H9 (cell line): ENCODE measurements around the gene IRF2. TPM values are rescaled to one million over a fixed set of nuclear protein-coding genes. Genes with fewer than 3 reads are reported as not detected.

Experiments used
- DNase-seq: peaks from one replicate; pipeline ENCODE4 v3.0.0-alpha.2; 2017
- H2AFZ ChIP-seq: one replicate; pipeline ENCODE4 v1.6.1; 2013; ENCODE audit warnings: mild to moderate bottlenecking, low read length, control low read depth, moderate library complexity
- H2AK5ac ChIP-seq: 2 replicates; pipeline ENCODE4 v1.6.1; 2013; ENCODE audit warnings: low read length, control low read depth, mixed read lengths; ENCODE audit not compliant: insufficient read length
- H2BK120ac ChIP-seq: one replicate; pipeline ENCODE4 v1.6.1; 2013; ENCODE audit warnings: low read depth, mild to moderate bottlenecking, low read length, control low read depth, inconsistent platforms; ENCODE audit not compliant: poor library complexity, severe bottlenecking
- H2BK12ac ChIP-seq: 2 replicates; pipeline ENCODE4 v1.6.1; 2013; ENCODE audit warnings: low read length, control low read depth, mixed read lengths, low read depth; ENCODE audit not compliant: insufficient read length
- H2BK15ac ChIP-seq: 2 replicates; pipeline ENCODE4 v1.6.1; 2013; ENCODE audit warnings: low read depth, low read length, control low read depth
- H2BK20ac ChIP-seq: one replicate; pipeline ENCODE4 v1.6.1; 2013; ENCODE audit warnings: low read depth, mild to moderate bottlenecking, low read length, control low read depth, inconsistent platforms; ENCODE audit not compliant: poor library complexity, severe bottlenecking
- H2BK5ac ChIP-seq: 2 replicates; pipeline ENCODE4 v1.6.1; 2013; ENCODE audit warnings: low read length, control low read depth, mixed read lengths; ENCODE audit not compliant: insufficient read length
- H3K14ac ChIP-seq: 2 replicates; pipeline ENCODE4 v1.6.1; 2013; ENCODE audit warnings: low read length, control low read depth; ENCODE audit not compliant: insufficient read depth
- H3K18ac ChIP-seq: 2 replicates; pipeline ENCODE4 v1.6.1; 2013; ENCODE audit warnings: low read depth, mild to moderate bottlenecking, mixed read lengths, low read length, control low read depth; ENCODE audit not compliant: insufficient read length
- H3K23ac ChIP-seq: 2 replicates; pipeline ENCODE4 v1.6.1; 2013; ENCODE audit warnings: low read length, control low read depth, mixed read lengths, low read depth; ENCODE audit not compliant: insufficient read length
- H3K23me2 ChIP-seq: 2 replicates; pipeline ENCODE4 v1.6.1; 2013; ENCODE audit warnings: low read depth, mild to moderate bottlenecking, mixed read lengths, low read length, control low read depth; ENCODE audit not compliant: insufficient read length, poor library complexity, severe bottlenecking
- H3K27ac ChIP-seq: 2 replicates; pipeline ENCODE4 v1.5.1; 2013; ENCODE audit warnings: low read length, control low read depth, mixed read lengths, low read depth; ENCODE audit not compliant: insufficient read length
- H3K27me3 ChIP-seq: 2 replicates; pipeline ENCODE4 v1.6.1; 2013; ENCODE audit warnings: low read length, control low read depth, inconsistent platforms; ENCODE audit not compliant: insufficient read depth
- H3K4ac ChIP-seq: 2 replicates; pipeline ENCODE4 v1.6.1; 2013; ENCODE audit warnings: low read depth, mild to moderate bottlenecking, control low read depth, inconsistent platforms, low read length, moderate library complexity
- H3K4me1 ChIP-seq: 2 replicates; pipeline ENCODE4 v1.6.1; 2013; ENCODE audit warnings: low read length, control low read depth, inconsistent platforms; ENCODE audit not compliant: insufficient read depth
- H3K4me2 ChIP-seq: 2 replicates; pipeline ENCODE4 v1.6.1; 2013; ENCODE audit warnings: low read length, control low read depth, mixed read lengths; ENCODE audit not compliant: insufficient read length, insufficient read depth
- H3K56ac ChIP-seq: 2 replicates; pipeline ENCODE4 v1.6.1; 2013; ENCODE audit warnings: low read depth, mild to moderate bottlenecking, mixed read lengths, low read length, control low read depth; ENCODE audit not compliant: insufficient read length
- H3K79me1 ChIP-seq: 2 replicates; pipeline ENCODE4 v1.6.1; 2013; ENCODE audit warnings: low read depth, mild to moderate bottlenecking, moderate library complexity, low read length, control low read depth, inconsistent platforms; ENCODE audit not compliant: insufficient read depth, poor library complexity, severe bottlenecking
- H3K79me2 ChIP-seq: 2 replicates; pipeline ENCODE4 v1.6.1; 2013; ENCODE audit warnings: low read length, control low read depth, inconsistent platforms; ENCODE audit not compliant: insufficient read depth
- H3K9ac ChIP-seq: 2 replicates; pipeline ENCODE4 v1.6.1; 2013; ENCODE audit warnings: low read length, control low read depth, mixed read lengths; ENCODE audit not compliant: insufficient read length; ENCODE audit errors: extremely low read depth
- H3K9me3 ChIP-seq: one replicate; pipeline ENCODE4 v1.6.1; 2013; ENCODE audit warnings: low read depth, low read length, inconsistent platforms; ENCODE audit not compliant: control insufficient read depth
- H3T11ph ChIP-seq: one replicate; pipeline ENCODE4 v1.6.1; 2013; ENCODE audit warnings: mild to moderate bottlenecking, low read length, control low read depth, inconsistent platforms
- H4K20me1 ChIP-seq: one replicate; pipeline ENCODE4 v1.6.1; 2013; ENCODE audit not compliant: control insufficient read depth, insufficient read length, insufficient read depth
- H4K5ac ChIP-seq: 2 replicates; pipeline ENCODE4 v1.6.1; 2013; ENCODE audit warnings: low read depth, mild to moderate bottlenecking, mixed read lengths, low read length, control low read depth; ENCODE audit not compliant: insufficient read length
- H4K8ac ChIP-seq: replicated peaks from 2 replicates; pipeline ENCODE4 v1.6.1; 2013; ENCODE audit warnings: low read length, control low read depth, mixed read lengths, low read depth; ENCODE audit not compliant: insufficient read length
- H4K91ac ChIP-seq: 2 replicates; pipeline ENCODE4 v1.6.1; 2013; ENCODE audit warnings: low read depth, mild to moderate bottlenecking, moderate library complexity, mixed read lengths, low read length, control low read depth; ENCODE audit not compliant: insufficient read length
- H3K27ac Mint-ChIP-seq, 3 experiments: 2 replicates in 2 of 3; 3 replicates in 1 of 3; pipeline ENCODE4 v1.8.0; 2020 to 2021; ENCODE audit warnings: mixed read lengths in 3 of 3, mild to moderate bottlenecking in 1 of 3, moderate library complexity in 1 of 3
- H3K27me3 Mint-ChIP-seq: 2 replicates; pipeline ENCODE4 v1.8.0; 2021; ENCODE audit warnings: low read depth, mild to moderate bottlenecking, moderate library complexity, mixed read lengths
- H3K36me3 Mint-ChIP-seq, 3 experiments: 2 replicates in 2 of 3; 3 replicates in 1 of 3; pipeline ENCODE4 v1.8.0; 2020 to 2021; ENCODE audit warnings: low read depth in 3 of 3, mixed read lengths in 3 of 3; ENCODE audit not compliant: insufficient read depth in 1 of 3
- H3K4me1 Mint-ChIP-seq, 2 experiments: 2 replicates each; pipeline ENCODE4 v1.8.0; 2020; ENCODE audit warnings: mixed read lengths in 2 of 2
- H3K4me3 Mint-ChIP-seq, 2 experiments: 2 replicates in 1 of 2; 3 replicates in 1 of 2; pipeline ENCODE4 v1.8.0; 2020 to 2021; ENCODE audit warnings: mild to moderate bottlenecking in 2 of 2, mixed read lengths in 2 of 2, moderate library complexity in 1 of 2
- H3K9me3 Mint-ChIP-seq, 2 experiments: 2 replicates in 1 of 2; 3 replicates in 1 of 2; pipeline ENCODE4 v1.8.0; 2020; ENCODE audit warnings: mild to moderate bottlenecking in 2 of 2, mixed read lengths in 2 of 2, moderate library complexity in 1 of 2
- CTCF ChIP-seq: fragments of 200-600 bp; sonication (generic); conservative IDR thresholded peaks from 3 replicates; pipeline ENCODE4 v1.8.0; 2021; ENCODE audit warnings: antibody characterized with exemption, mild to moderate bottlenecking
- WGBS: extraction: QIAGEN DNeasy Blood & Tissue Kit; methylation state at CpG from one replicate; pipeline ENCODE4 v1.1.7; 2013; ENCODE audit warnings: missing lambda C conversion rate, low lambda C conversion rate, mixed read lengths; ENCODE audit not compliant: insufficient read length; ENCODE audit errors: extremely low coverage; 5-methylcytosine and 5-hydroxymethylcytosine counted together
- total RNA-seq: library from RNA; stranded (reverse); gene quantifications from 2 replicates; pipeline ENCODE4 v1.2.1, GENCODE V29; 2021

IRF2 gene
- total RNA-seq, 1 experiment from 2014 or later = 13.5 TPM

- H2BK15ac ChIP-seq = no peak overlapping the region
- no peak overlapping the region for H4K91ac ChIP-seq
- H2BK5ac ChIP-seq = no peak overlapping the region
- no peaks in the 10 kb centered on the region for H4K20me1 ChIP-seq
- H3T11ph ChIP-seq = no peak overlapping the region
- no peak overlapping the region for H2BK12ac ChIP-seq
- H2AFZ ChIP-seq = no peak overlapping the region
- no peak overlapping the region for H4K8ac ChIP-seq
- H3K79me1 ChIP-seq = no peaks in the 10 kb centered on the region
- no peaks in the 10 kb centered on the region for H3K23me2 ChIP-seq
- no peaks in the 10 kb centered on the region for H3K9me3 ChIP-seq
- H3K9ac ChIP-seq = no peak overlapping the region
- no peaks in the 10 kb centered on the region for H3K79me2 ChIP-seq
- WGBS = no CpG with 5 or more reads among the region's 12 CpGs
- H3K18ac ChIP-seq = no peak overlapping the region
- Mint-ChIP-seq H3K4me1 (peaks cover 12 to 15% of the 10 kb centered on the region in 2 experiments), H3K4me3 (no peak overlapping the region), H3K36me3 (peaks cover 12 to 34% (median 34%) of the 10 kb centered on the region in 3 experiments; a peak in 6 of 7 replicates), H3K9me3 (peaks cover 0 to 5% of the 10 kb centered on the region in 2 experiments; a peak in 2 of 5 replicates), H3K27ac (0 out of 7 replicates have a peak overlapping the region, but pooled peaks of 1 of the 3 experiments have one; percentile 29), H3K27me3 (no peaks in the 10 kb centered on the region)
- no peak overlapping the region for H2BK20ac ChIP-seq
- H2BK120ac ChIP-seq = no peak overlapping the region
- H3K27ac ChIP-seq = no peak overlapping the region
- H3K4ac ChIP-seq = no peak overlapping the region
- no peak for TF ChIP-seq CTCF
- no peaks in the 10 kb centered on the region for H3K27me3 ChIP-seq
- H4K5ac ChIP-seq = no peak overlapping the region
- no peak overlapping the region for H3K4me2 ChIP-seq
- H3K4me1 ChIP-seq = no peaks in the 10 kb centered on the region
- no peak for DNase-seq
- H3K14ac ChIP-seq = no peak overlapping the region
- no peak overlapping the region for H3K23ac ChIP-seq
- H2AK5ac ChIP-seq = no peak overlapping the region
- H3K56ac ChIP-seq = no peak overlapping the region
Measured at GRCh38 chr4:184416913-184417734, 57.2 kb downstream of the IRF2 start.
